ENCODE results near the gene P2RY11. TPM values are rescaled to one million over a fixed set of nuclear protein-coding genes. Genes with fewer than 3 reads are reported as not detected.

Gene P2RY11
- total and polyA plus RNA-seq, 12 donors = 0.77 to 21.5 (median 6.5) TPM

- H3K9me3 ChIP-seq (replicated peaks in 1 of 3) = no peaks in the 10 kb centered on the region
- no peak overlapping the region for H3K27ac ChIP-seq
- TF ChIP-seq, protein P1, sequence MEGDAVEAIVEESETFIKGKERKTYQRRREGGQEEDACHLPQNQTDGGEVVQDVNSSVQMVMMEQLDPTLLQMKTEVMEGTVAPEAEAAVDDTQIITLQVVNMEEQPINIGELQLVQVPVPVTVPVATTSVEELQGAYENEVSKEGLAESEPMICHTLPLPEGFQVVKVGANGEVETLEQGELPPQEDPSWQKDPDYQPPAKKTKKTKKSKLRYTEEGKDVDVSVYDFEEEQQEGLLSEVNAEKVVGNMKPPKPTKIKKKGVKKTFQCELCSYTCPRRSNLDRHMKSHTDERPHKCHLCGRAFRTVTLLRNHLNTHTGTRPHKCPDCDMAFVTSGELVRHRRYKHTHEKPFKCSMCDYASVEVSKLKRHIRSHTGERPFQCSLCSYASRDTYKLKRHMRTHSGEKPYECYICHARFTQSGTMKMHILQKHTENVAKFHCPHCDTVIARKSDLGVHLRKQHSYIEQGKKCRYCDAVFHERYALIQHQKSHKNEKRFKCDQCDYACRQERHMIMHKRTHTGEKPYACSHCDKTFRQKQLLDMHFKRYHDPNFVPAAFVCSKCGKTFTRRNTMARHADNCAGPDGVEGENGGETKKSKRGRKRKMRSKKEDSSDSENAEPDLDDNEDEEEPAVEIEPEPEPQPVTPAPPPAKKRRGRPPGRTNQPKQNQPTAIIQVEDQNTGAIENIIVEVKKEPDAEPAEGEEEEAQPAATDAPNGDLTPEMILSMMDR (IDR thresholded peaks at IDR 0.05) = no peak
- no peak for TF ChIP-seq POLR2A (IDR thresholded peaks at IDR 0.05)
- no peak for DNase-seq
- H3K4me1 ChIP-seq (replicated peaks in 1 of 2) = no peaks in the 10 kb centered on the region
- H3K27me3 ChIP-seq = no peaks in the 10 kb centered on the region
- intact Hi-C loops (cut with DNase I) = no loop called here
- 93 to 96% (median 96%) methylated on average over 6 to 14 of the region's 14 CpGs for WGBS, 4 donors
- peaks cover 0 to 91% of the 10 kb centered on the region in 2 donors for H3K36me3 ChIP-seq (replicated peaks in 1 of 2)
- H3K4me3 ChIP-seq = no peak overlapping the region
These were observed 34.6 kb downstream of the P2RY11 start for GRCh38 chr19:10146142-10146541.

GRCh38 chr19:10149427-10149826 lies 37.9 kb downstream of the P2RY11 start:
- Histone ChIP-seq H3K27me3 (no peaks in the 10 kb centered on the region), H3K4me1 (replicated peaks in 1 of 2) (no peaks in the 10 kb centered on the region), H3K36me3 (replicated peaks in 1 of 2) (peaks cover 0 to 88% of the 10 kb centered on the region in 2 donors), H3K9me3 (replicated peaks in 1 of 3) (no peaks in the 10 kb centered on the region), H3K4me3 (no peak overlapping the region), H3K27ac (no peak overlapping the region)
- intact Hi-C loops (cut with DNase I) = no loop called here
- TF ChIP-seq, protein P1 (IDR thresholded peaks at IDR 0.05) = no peak
- no peak for TF ChIP-seq POLR2A (IDR thresholded peaks at IDR 0.05)
- DNase-seq = no peak
- 93 to 99% (median 97%) methylated on average over 7 to 12 of the region's 12 CpGs for WGBS, 4 donors

DNA sequence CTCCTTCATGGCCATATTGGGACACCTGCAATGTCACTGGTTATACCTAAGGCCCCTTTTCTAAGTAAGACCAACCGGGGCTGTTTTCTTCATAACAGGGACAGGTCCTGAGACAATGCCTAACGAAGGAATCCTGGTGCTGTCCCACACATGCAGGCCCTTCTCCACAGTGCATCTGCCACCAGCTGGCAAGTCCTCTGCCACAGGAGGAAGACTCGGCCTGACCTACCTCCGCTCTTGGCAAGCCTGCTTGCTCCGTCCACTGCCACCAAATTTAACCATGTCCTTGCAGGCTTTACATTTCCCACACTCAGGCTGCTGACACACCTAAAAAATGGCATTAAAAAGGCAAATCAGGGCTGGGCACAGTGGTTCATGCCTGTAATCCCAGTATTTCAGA lies 40.0 kb downstream of the P2RY11 start:
- Histone ChIP-seq H3K4me1 (replicated peaks in 1 of 2) (no peaks in the 10 kb centered on the region), H3K27ac (no peak overlapping the region), H3K27me3 (no peaks in the 10 kb centered on the region), H3K9me3 (replicated peaks in 1 of 3) (no peaks in the 10 kb centered on the region), H3K36me3 (replicated peaks in 1 of 2) (peaks cover 0 to 88% of the 10 kb centered on the region in 2 donors), H3K4me3 (no peak overlapping the region)
- 90 to 97% (median 93%) methylated on average over 5 of the region's 5 CpGs for WGBS, 4 donors
- TF ChIP-seq, protein P1 (IDR thresholded peaks at IDR 0.05) = no peak
- no peak for TF ChIP-seq POLR2A (IDR thresholded peaks at IDR 0.05)
- DNase-seq = no peak
- intact Hi-C loops (cut with DNase I) = no loop called here

- Histone ChIP-seq H3K36me3 (replicated peaks in 1 of 2) (peaks cover 0 to 86% of the 10 kb centered on the region in 2 donors), H3K9me3 (replicated peaks in 1 of 3) (no peaks in the 10 kb centered on the region), H3K27me3 (no peaks in the 10 kb centered on the region), H3K4me3 (no peak overlapping the region), H3K27ac (no peak overlapping the region), H3K4me1 (replicated peaks in 1 of 2) (no peaks in the 10 kb centered on the region)
- TF ChIP-seq, protein P1 (IDR thresholded peaks at IDR 0.05) = no peak
- TF ChIP-seq POLR2A (IDR thresholded peaks at IDR 0.05) = no peak
- DNase-seq = no peak
- intact Hi-C loops (cut with DNase I) = no loop called here
- 88 to 100% (median 93%) methylated on average over 3 of the region's 3 CpGs for WGBS, 4 donors
These were observed 40.6 kb downstream of the P2RY11 start for GRCh38 chr19:10152100-10152499.
